ENCODE measurements around the gene AFAP1L1.
"Not testable (repeated sequence)": the region's sequence is repeated elsewhere in the genome, so short reads cannot be mapped to it uniquely, and the experiment has no call there.

AFAP1L1 gene

DNA sequence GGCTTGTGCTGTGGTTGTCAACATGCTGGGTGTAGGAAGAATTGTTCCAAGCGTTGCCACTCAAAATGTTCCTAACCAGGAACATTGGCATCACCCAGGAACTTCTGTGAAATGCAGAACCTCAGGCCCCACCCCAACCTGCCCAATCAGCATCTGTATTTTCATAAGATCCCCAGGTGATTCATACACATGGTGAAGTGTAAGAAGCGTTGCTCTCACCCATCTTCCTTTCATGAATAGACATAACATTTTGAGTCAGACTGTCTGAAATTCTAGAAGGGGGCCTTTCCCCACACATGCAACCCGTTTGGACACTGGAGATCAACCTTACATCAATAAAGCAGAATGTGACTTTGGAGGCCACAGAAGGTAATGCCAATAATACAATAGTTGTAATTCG is 9.3 kb upstream of the AFAP1L1 start:
- FAIRE-seq: no peak

DNA sequence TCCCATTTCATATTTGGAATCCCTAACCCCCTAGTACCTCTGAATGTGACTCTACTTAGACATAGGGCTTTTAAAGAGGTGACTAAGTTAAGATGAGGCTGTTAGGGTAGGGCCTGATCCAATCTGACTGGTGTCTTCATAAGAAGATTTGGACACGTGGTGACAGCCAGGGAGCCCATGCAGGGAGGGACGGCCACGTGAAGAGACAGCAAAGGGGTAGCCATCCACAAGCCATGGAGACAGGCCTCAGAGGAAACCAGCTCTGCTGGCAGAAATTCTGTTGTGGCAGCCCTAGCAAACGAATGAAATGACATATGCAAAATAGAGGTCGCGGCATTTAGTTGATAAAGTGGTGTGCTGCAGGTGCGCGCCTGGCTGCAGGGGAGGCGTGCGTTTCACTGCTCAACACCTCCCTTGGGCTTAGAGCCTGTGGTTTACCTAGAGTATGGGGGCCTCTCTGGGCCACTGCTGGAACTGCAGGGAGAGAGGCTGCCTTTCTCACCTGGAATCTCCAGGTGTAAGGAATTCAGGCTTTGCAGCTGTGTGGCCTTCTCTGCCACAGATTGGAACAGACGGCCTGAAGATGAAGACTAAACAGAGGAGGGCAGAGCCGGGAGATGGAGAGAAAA is 7.1 kb upstream of the AFAP1L1 start:
- FAIRE-seq: no peak

DNA sequence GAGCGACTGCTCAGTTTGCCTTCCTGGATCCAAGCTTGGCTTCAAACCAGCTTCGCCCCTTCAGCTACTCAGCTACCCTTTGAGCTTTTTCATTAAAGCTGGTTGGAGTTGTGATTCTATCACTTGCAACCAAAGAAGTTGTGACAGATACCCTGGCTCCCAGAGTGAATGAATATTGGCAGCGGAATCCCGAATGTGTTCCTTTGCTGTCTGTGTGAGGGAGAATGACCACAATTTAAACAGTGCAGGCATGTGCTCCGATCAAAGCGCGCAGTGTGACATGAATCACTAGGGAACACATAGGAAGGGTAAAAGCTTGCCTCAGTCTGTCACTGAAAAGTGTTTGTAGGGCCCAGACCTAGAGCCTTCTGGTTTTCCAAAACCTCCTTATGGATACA is 6.6 kb upstream of the AFAP1L1 start:
- FAIRE-seq: no peak

DNA sequence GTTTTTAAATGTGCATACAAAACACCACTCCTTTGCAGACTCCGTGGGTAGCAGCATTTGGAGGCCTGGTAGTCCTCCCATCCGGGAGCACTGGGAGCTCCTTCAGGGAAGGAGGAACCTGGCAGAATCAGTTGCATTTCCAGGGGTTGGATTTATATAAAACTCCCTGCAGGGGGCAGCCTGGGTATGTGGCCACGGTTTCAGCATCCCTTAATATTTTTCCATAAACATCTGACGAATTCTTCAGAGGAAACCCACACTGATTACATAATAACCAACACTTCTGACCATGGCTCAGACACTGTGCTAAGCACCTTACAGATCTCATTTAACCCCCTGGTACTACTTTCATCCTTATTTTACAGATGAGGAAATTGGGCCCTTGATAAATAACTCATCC is 6.1 kb upstream of the AFAP1L1 start:
- FAIRE-seq: no peak

DNA sequence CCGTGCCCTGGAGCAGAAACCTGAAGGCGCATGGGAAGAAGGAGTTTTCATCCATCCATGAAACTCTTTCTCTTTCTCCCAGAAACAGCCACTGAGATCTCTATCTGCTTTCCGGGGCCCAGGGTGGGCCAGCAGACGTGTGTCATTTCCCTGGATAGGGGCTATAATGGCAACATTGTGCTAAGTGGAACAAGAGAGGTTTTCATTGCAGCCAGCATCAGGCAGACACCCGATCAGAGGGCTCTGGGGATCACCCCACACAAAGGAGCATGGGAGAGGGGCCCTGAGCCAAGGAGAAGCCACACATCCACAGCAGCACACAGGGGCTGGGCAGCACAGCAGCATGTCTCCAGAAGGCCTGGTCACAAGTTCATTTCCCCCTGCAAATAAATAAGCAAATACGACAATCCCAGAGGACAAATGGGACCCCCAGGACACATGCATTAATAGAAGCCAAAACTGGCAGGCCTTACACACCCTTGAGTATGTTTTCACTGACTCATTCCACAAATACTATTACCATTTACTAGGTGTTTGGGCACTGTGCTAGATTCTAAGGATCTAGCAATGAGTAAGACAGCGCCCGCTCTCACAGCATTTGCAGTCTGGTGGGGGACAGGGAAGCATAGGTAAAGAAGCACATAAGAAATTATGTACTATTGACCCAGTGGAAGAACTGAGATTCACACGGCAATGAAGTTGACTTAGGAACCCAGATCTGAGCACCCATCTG is 4.3 kb upstream of the AFAP1L1 start:
- FAIRE-seq: no peak

DNA sequence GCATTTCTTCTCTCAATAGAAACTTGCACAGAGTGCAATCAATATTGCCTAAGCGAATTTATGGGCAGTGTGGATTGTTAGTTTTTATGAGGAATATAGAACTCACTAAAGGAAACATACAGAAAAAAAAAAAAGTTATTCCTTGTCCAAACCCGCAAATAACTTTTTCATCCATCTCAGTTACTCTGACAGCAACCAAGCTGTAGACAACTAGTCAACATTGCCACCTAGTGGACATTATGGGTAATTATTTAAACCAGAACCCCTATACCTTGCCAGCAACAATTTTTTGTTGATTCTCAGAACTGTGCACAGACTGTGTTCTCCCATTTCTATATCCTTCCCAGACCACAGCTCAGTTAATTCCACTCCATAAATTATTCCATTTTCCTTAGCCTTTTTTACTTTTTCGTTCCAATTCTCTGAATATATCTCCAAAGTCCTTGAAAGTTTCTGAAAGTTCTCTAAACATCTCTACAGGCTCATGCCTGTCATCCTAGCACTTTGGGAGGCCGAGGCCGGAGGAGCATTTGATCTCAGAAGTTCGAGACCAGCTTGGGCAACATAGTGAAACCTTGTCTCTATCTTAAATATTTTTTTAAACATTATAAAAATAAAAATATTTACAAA is 2.6 kb upstream of the AFAP1L1 start:
- no peak for FAIRE-seq

DNA sequence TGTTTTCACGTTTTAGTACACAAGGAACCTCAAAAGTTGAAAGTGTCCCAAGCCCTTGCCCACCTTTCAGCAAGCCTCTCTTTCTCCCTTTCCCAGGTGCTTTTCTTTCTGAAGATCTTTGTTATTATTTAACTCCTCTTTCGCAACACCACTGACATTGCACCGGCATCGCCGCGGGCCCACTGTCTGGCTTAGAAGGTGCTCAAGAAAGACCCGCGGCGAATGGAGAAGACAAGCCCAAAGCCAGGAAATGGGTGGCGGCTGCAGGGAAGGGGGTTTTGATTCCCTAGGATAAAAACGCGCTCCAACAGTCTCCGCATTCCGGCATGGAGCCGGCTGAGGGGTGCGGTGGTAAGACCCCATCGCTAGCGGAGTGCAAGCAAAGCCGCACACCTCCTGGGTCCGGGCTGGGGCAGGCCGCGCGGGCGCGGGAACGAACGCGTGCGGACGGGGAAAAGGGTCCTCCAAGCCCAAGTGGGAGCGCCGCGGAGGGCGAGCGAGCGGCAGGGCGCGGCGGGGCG is 404 bp upstream of the AFAP1L1 start:
- FAIRE-seq: no peak

DNA sequence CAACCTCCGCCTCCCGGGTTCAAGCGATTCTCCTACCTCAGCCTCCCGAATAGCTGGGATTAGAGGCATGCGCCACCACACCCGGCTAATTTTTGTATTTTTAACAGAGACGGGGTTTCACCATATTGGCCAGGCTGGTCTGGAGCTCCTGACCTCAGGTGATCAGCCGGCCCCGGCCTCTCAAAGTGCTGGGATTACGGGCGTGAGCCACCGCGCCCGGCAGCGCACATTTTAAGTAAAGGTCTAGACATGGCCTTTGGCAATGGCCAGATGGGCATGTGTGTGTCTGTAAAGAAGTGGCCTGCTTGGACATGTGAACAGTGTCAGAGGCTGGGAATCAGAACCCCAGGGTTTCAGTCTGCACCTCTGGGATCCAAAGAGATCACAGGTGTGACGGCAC is 1.1 kb downstream of the AFAP1L1 start:
- FAIRE-seq: not testable (repeated sequence)

DNA sequence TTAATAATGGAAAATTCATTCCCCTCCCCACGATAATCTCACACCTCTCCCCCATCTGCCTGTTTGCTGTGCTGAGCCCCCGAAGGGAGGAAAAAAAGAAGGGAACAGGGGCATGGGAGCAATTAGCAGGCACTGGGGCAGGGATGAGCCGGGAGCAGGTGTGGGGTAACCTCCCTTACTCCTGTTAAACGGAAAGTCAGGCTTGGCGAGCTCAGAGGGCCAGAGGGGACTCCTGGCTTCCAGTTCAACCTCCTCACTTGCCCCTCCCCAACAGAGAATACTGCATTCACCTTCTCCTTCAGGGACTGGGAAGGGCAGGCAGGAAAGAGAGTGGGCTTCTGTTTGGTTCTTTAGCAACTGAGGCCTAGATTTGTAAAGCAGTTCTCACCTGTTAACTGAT is 1.6 kb downstream of the AFAP1L1 start:
- FAIRE-seq: no peak

DNA sequence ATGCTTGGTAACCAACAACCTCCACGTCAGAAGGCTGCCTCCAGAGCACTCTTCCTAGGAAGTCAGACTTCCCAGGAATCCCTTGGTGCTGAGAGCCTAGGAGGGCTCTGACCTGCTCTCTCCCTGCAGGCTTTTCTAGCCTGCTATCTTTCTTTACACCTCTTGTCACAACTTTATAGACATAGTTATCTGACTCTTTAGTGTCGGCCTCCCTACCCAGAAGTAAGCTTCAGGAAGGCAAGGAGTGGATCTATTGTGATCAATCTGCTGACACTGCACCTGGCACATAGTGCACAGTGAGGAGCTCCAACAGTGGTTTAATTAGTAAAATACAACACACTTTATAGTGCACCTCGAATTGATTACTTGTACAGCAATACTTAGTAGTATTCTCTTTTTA is 2.3 kb downstream of the AFAP1L1 start:
- no peak for FAIRE-seq

DNA sequence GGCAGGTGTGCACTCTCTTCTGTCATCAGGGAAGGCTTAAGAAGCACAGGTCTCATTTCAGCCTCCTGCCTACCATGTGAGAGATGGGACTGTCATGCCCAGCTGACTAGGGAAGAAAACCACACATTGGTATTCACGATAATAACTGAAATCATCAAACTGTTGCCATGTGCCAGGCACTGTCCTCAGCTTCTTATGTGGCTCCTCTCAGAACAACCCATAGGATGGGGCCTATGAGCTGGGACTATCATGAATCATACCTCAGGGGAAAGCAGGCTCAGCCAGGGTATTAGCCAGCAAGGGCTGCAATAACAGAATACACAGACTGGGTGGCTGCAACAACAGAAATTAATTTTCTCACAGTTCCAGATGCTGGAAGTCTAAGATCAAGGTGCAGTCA is 3.3 kb downstream of the AFAP1L1 start:
- FAIRE-seq: no peak

DNA sequence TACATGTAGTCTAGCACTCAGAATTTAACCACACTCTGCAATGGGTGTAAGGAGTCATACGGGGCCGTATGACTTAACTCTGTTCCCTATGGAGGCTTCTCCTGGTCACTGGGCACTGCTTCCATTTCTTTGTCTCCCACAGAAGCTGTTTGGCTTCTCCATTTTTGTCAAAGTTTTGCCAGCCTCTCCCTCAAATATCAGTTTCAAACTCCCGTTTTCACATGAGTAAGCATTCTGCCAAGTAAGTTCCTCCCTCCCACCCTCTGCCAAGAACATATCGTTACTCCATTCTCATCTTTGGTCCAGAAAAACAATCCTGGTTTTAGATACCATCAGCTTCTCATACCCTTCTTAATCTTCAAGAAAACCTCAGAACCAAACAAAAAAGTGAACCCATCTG is 6.1 kb downstream of the AFAP1L1 start:
- no peak for FAIRE-seq

DNA sequence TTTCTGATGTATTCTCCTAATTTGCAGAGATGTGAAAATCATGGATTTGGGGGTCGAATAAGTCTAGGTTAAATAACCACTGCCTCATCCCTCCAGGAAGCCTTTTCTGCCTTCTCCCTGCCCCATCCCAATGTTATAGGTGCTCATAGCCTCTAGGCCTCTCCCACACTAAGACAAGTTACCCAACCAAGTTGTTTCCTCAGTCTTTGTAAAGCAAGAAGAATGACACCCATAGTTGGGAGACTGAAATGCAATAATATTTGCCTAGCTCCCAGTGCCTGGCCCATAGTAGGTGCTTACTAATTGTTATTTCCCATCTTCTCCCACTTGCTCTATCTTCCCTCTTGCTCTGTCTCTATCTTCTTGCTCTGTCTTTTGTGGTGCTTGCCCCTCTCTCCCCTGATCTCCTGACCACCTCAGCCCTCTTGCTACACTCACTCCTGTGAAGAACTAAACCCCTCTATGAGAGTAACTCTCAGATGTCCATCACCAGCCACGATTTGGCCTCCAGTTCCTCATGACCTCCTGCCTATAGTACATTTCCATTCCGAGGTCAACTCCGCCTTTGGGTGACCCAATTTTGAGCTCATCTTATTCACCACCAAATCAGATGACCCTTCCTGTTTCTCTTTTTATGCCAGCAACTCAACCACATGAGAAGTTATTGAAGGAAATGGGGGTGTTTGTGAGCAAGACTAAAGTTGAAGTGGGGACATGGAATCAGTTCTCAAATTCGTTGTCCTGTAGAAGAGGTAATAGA is 7.0 kb downstream of the AFAP1L1 start:
- no peak for FAIRE-seq

DNA sequence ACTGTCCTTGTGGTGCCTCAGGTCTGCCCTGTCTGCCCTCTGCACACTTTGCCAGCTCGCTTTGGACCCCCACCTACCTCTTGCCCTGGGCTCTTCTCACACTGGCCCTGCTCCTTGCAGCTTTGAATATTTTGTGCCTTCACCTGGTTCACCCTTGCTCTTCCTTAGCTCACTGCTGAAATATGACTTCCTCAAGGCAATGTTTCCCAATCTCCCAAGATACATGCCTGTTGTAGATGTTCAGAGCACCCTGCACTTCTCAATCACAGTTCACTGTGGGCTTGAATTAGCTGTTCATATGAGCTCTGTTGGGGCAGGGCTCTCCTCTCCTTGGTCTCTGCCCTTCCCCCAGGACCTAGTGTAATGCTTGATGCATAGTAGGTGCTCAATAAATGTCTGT is 8.0 kb downstream of the AFAP1L1 start:
- no peak for FAIRE-seq

DNA sequence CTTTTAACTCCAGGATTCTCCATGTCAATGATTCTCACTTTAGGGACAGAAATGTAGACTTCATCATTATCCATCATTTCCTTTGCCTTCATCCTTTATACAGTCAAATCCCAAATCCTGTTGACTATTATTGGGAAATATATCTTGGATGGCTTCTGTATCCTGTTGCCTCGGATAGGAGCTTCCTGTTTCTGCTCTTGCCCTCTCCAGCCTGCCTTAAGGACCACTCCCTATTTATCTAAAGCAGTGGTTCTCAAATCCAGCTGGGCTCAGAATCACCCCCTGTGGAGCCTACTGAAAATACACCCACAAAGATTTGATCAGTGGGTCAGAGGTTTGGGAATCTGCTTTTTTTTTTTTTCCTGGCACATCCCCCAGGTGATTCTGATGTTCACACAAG is 8.5 kb downstream of the AFAP1L1 start:
- no peak for FAIRE-seq

DNA sequence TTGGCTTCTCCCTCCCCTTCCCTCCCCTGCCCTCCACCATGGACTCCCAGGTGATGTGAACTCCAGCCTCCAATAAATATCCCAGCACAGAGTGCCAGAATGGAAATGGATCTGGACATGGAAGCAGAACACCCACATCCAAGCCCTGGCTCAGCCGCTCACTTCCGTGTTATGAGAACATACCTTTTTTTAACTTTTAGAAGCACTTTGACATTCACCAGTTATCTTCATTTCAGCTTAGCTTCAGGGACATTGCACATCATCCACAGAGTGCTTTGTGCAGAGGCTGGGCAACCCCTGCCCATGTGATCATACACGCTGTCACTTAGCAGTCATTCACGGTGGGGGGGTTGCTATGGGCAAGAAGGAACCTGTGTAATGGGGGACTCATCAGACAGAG is 9.1 kb downstream of the AFAP1L1 start:
- FAIRE-seq: no peak

DNA sequence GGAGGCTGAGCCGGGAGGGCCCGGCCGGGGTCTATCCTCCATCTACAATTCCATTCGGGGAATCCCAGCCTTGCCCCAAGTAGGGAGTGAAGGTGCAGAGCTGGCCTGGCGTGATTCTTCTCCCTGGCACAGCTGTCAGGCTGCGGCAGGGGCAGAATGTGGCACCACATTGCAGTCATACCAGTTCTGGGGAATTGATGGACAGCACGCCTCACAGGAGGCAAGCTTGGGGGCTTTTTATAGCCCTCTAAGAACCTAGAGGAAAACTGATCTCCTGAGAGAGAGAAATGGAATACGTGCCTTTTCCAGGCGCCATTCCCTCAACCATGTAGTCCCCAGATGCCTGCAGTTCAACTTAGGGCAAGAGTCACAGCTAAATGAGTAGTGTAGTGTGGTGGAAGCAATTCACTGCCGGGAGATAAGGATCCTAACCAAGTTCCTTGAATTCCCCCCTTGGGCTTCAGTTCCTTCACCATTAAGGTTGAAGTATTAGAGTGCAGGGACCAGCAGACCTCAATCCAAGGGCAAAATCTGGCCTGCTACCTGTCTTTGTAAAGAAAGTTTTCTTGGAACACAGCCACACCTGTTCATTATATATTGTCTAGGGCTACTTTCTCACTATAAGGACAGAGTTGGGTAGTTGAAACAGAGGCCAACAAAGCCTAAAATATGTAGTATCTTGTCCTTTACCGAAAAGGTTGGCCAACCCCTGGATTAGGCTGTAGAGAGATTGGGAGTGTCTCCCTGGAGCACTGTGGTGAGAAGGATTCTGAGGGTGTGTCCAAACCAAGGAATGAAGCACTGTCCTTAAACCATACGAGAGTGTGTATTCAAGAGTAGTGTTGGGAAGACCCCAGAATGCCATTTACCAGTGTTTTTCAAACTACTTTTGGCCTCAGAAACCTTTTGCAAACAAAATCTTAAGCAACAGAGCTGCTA is 10.6 kb downstream of the AFAP1L1 start:
- no peak for FAIRE-seq

DNA sequence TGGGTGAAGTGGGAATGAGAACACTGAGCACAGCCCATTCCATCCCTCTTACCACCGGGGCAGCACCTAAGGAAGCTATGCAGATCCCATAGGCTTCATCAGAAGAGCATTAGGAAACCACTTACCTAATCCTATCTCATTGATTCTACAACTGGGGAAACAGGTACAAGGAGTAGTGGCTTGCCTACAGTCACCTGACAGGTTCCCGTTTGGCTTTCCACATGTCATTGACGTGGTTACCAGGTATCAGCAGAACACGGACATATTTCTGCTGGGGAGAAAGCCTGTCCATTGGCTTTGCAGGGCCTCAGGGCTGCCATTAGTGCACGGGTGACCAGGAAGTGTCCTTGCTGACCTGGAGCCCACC is 11.3 kb downstream of the AFAP1L1 start:
- no peak for FAIRE-seq

DNA sequence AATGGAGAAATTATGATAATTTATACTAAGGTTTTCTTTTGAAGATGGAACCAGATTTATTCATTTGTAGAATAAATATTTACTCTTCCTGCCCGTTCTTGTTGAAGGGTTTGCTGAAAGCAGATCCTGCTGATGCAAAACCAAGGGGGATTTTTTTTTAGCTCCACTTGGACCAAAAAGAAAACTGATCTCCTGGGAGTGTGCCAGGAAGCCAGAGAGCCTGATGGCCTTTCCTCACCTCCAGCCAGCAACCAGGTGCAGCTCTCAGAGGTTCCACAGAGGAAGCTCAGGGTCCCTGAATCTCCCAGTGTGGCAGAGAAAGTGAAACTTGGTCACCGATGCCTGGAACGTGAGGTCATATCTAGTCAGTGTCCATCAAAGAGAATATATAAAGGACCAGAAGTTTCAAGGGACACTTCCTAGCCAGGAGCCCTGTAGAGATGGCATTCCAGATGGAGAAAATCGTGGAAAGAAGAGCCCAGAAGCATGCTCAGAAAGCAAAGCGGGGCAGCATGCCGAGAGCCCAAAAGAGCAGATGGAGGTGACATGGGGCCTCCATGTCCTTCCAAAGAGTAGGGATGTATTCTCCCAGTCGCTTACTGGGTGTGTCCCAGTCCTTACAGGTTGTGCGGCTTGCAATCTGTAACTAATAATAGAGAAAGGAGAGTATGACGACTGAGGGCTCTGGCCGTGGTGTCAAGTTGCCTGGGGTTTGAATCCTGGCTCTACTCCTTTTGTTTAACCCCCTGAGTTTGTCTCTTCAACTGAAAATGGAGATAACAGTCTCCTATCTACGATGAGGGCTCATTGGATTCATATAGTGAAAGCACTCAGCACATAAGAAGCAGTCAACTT is 12.2 kb downstream of the AFAP1L1 start:
- no peak for FAIRE-seq

DNA sequence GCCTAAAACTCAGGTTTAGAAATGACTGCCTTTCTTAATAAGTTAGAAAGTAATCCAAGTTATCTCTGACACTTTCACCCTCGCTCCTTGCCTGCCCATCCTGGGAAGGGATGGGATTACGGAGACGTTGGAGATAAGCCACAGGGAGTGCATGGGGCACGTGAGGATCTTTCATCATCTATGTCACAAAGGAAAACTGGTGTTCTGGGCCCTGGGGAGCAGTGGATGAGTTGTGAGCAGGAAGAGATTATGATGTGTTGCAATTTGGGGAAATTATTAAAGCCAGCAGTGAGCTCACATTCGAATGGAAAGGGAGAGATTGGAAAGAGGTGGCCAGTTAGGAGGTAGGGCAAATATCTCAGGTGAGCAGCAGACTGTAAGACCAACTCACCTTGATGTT is 12.8 kb downstream of the AFAP1L1 start:
- FAIRE-seq: no peak

DNA sequence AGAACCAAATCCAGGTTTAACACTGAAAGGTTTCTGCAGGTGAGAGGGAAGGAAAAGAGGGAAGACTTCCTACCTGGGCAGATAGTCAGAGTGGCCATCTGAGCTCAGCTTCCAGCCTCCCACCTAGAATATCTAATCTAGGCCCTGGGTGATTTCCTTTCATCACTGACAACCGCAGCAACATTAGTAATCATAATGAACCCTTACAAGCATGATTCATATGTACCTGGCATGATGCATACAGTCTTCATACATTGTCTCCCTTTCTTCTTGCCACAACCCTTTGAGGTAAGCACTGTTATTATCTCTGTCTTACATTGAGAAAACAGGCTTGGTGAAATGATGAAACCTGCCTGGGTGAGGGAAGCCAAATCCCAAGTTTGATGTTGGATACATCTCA is 13.5 kb downstream of the AFAP1L1 start:
- FAIRE-seq: no peak

Data from endometrium (tissue), 2 donors.